SH-SY5Y (cell line): ENCODE data around the gene SPATS2L.

ENCODE experiments used
- GATA2 ChIP-seq: IDR thresholded peaks from 2 replicates; pipeline ENCODE4 v1.6.1; 2011; ENCODE audit warnings: mild to moderate bottlenecking, low read depth, low read length
- GATA3 ChIP-seq: IDR thresholded peaks from 2 replicates; pipeline ENCODE4 v1.6.1; 2011; ENCODE audit warnings: low read depth, mild to moderate bottlenecking, low read length, moderate library complexity

GRCh38 chr2:200364620-200365019 is 58.1 kb downstream of the SPATS2L start:
- no peak for TF ChIP-seq GATA2
- TF ChIP-seq GATA3, result no peak
